GM18867 (cell line): Measurements from ENCODE around the gene NFE2L2.
"Not testable (repeated sequence)": the region's sequence is repeated elsewhere in the genome, so short reads cannot be mapped to it uniquely, and the experiment has no call there.

ENCODE experiments used
- ATAC-seq: cut with Tn5 transposase; IDR thresholded peaks from one replicate; pipeline ENCODE4 v1.9.1; 2021; ENCODE audit warnings: mild to moderate bottlenecking, moderate library complexity; ENCODE audit not compliant: unreplicated experiment

The NFE2L2 gene

GRCh38 chr2:177239932-177240630 lies 24.4 kb downstream of the NFE2L2 start:
- peak; percentile 59 for ATAC-seq

GRCh38 chr2:177239053-177239452 lies 25.5 kb downstream of the NFE2L2 start:
- no peak for ATAC-seq

- no peak for ATAC-seq
These were observed 26.6 kb downstream of the NFE2L2 start for GRCh38 chr2:177237932-177238331.

- ATAC-seq, result no peak
These were observed 28.6 kb downstream of the NFE2L2 start for GRCh38 chr2:177235855-177236437.

- no peak for ATAC-seq
These were observed 30.3 kb downstream of the NFE2L2 start for GRCh38 chr2:177234267-177234666.

GRCh38 chr2:177232098-177232704 lies 32.3 kb downstream of the NFE2L2 start:
- ATAC-seq, result no peak

GRCh38 chr2:177231270-177231669 lies 33.3 kb downstream of the NFE2L2 start:
- no peak for ATAC-seq

GRCh38 chr2:177229442-177230242 lies 34.9 kb downstream of the NFE2L2 start:
- ATAC-seq, result no peak

GRCh38 chr2:177225965-177226360 lies 38.6 kb downstream of the NFE2L2 start:
- no peak for ATAC-seq

- ATAC-seq, result not testable (repeated sequence)
These were observed 41.1 kb downstream of the NFE2L2 start for GRCh38 chr2:177223436-177223835.

GRCh38 chr2:177221970-177222369 lies 42.6 kb downstream of the NFE2L2 start:
- no peak for ATAC-seq

- no peak for ATAC-seq
These were observed 43.0 kb downstream of the NFE2L2 start for GRCh38 chr2:177221534-177221933.

GRCh38 chr2:177219787-177220186 lies 44.7 kb downstream of the NFE2L2 start:
- ATAC-seq, result not testable (repeated sequence)

- no peak for ATAC-seq
These were observed 47.2 kb downstream of the NFE2L2 start for GRCh38 chr2:177217247-177217843.

GRCh38 chr2:177212891-177213856 lies 51.4 kb downstream of the NFE2L2 start:
- peak; percentile 56 for ATAC-seq

- peak; percentile 87 for ATAC-seq
These were observed 52.2 kb downstream of the NFE2L2 start, which contains the start of gene HNRNPA3 for GRCh38 chr2:177212106-177212890. Gene HNRNPA3 (plus strand): TSS chr2:177212794. CDS start chr2:177212800, 6 bp downstream.

- ATAC-seq, result no peak
These were observed 52.9 kb downstream of the NFE2L2 start for GRCh38 chr2:177211576-177212105.

GRCh38 chr2:177211169-177211568 lies 53.4 kb downstream of the NFE2L2 start:
- no peak for ATAC-seq

- ATAC-seq, result peak; percentile 88
These were observed 57.4 kb downstream of the NFE2L2 start for GRCh38 chr2:177207101-177207500.
